Measurements from ENCODE around the gene PMM1. TPM values are rescaled to one million over a fixed set of nuclear protein-coding genes. Genes with fewer than 3 reads are reported as not detected.

The PMM1 gene
- polyA plus RNA-seq, 1 donor (not counting 4 experiments of a cell fraction or from before 2014, with no cell fraction given), result 39.6 TPM

GRCh38 chr22:41550952-41551491 lies 38.6 kb downstream of the PMM1 start:
- DNase-seq (ENCODE audit: low read depth, low spot score) (no peak), FAIRE-seq (no peak)
- H3K4me1 ChIP-seq (ENCODE audit: control insufficient read depth, extremely low read depth, insufficient read depth, low read length), result no peaks in the 10 kb centered on the region
- H3K27me3 ChIP-seq (ENCODE audit: control insufficient read depth, extremely low read depth, insufficient read depth, low read length), result peaks cover 6% of the 10 kb centered on the region
- no peaks in the 10 kb centered on the region for H3K9me3 ChIP-seq (ENCODE audit: control insufficient read depth, low read depth, low read length)
- no peak overlapping the region for H3K4me2 ChIP-seq (ENCODE audit: control insufficient read depth, extremely low read depth, insufficient read depth, low read depth, low read length)
- H3K36me3 ChIP-seq (ENCODE audit: control insufficient read depth in 2 of 2, extremely low read depth in 1 of 2, insufficient read depth in 2 of 2, low read length in 2 of 2), result no peaks in the 10 kb centered on the region
- dilution Hi-C loops (cut with MboI; ENCODE audit: extremely low pct_ligation_motif_present, low sequenced_read_pairs), result no loop called here
- H3K4me3 ChIP-seq (ENCODE audit: control insufficient read depth in 2 of 3, extremely low read depth in 1 of 3, insufficient read depth in 2 of 3, low read depth in 1 of 3, low read length in 3 of 3), result no peak overlapping the region
- no peaks in the 10 kb centered on the region for H3K9me1 ChIP-seq (ENCODE audit: control insufficient read depth, extremely low read depth, insufficient read depth, low read length)
- TF ChIP-seq CTCF (optimal IDR thresholded peaks at IDR 0.05 in 1 of 3, IDR thresholded peaks at IDR 0.05 in 1 of 3, conservative IDR thresholded peaks at IDR 0.05 in 1 of 3; ENCODE audit: extremely low read depth in 1 of 3, insufficient read depth in 2 of 3, low read length in 3 of 3) (no peak), EZH2 (IDR thresholded peaks at IDR 0.05; ENCODE audit: low read length) (no peak)
- H3K27ac ChIP-seq (ENCODE audit: control insufficient read depth, insufficient read depth, low read length), result no peak overlapping the region
- H2AFZ ChIP-seq (ENCODE audit: control insufficient read depth, low read length), result no peak overlapping the region
- H4K20me1 ChIP-seq (ENCODE audit: control insufficient read depth, extremely low read depth, insufficient read depth, low read length), result no peaks in the 10 kb centered on the region
- H3K9ac ChIP-seq (ENCODE audit: control insufficient read depth, extremely low read depth, insufficient read depth, low read length), result no peak overlapping the region
- no peaks in the 10 kb centered on the region for H3K79me2 ChIP-seq (ENCODE audit: control insufficient read depth, insufficient read depth, low read length)

- Histone ChIP-seq H3K9me1 (ENCODE audit: control insufficient read depth, extremely low read depth, insufficient read depth, low read length) (no peaks in the 10 kb centered on the region), H3K36me3 (ENCODE audit: control insufficient read depth in 2 of 2, extremely low read depth in 1 of 2, insufficient read depth in 2 of 2, low read length in 2 of 2) (no peaks in the 10 kb centered on the region), H3K4me1 (ENCODE audit: control insufficient read depth, extremely low read depth, insufficient read depth, low read length) (no peaks in the 10 kb centered on the region), H3K4me2 (ENCODE audit: control insufficient read depth, extremely low read depth, insufficient read depth, low read depth, low read length) (no peak overlapping the region), H3K4me3 (ENCODE audit: control insufficient read depth in 2 of 3, extremely low read depth in 1 of 3, insufficient read depth in 2 of 3, low read depth in 1 of 3, low read length in 3 of 3) (no peak overlapping the region), H3K9me3 (ENCODE audit: control insufficient read depth, low read depth, low read length) (no peaks in the 10 kb centered on the region), H4K20me1 (ENCODE audit: control insufficient read depth, extremely low read depth, insufficient read depth, low read length) (no peaks in the 10 kb centered on the region), H3K27ac (ENCODE audit: control insufficient read depth, insufficient read depth, low read length) (no peak overlapping the region), H3K9ac (ENCODE audit: control insufficient read depth, extremely low read depth, insufficient read depth, low read length) (no peak overlapping the region), H3K27me3 (ENCODE audit: control insufficient read depth, extremely low read depth, insufficient read depth, low read length) (peaks cover 6% of the 10 kb centered on the region), H3K79me2 (ENCODE audit: control insufficient read depth, insufficient read depth, low read length) (peaks cover 5% of the 10 kb centered on the region), H2AFZ (ENCODE audit: control insufficient read depth, low read length) (no peak overlapping the region)
- TF ChIP-seq CTCF (optimal IDR thresholded peaks at IDR 0.05 in 1 of 3, IDR thresholded peaks at IDR 0.05 in 1 of 3, conservative IDR thresholded peaks at IDR 0.05 in 1 of 3; ENCODE audit: extremely low read depth in 1 of 3, insufficient read depth in 2 of 3, low read length in 3 of 3) (no peak), EZH2 (IDR thresholded peaks at IDR 0.05; ENCODE audit: low read length) (no peak)
- dilution Hi-C loops (cut with MboI; ENCODE audit: extremely low pct_ligation_motif_present, low sequenced_read_pairs), result no loop called here
- no peak for DNase-seq (ENCODE audit: low read depth, low spot score)
- FAIRE-seq, result no peak
Observed at GRCh38 chr22:41548830-41549211, 40.8 kb downstream of the PMM1 start.
